Posterior cingulate gyrus (tissue), 11 donors: Measurements from ENCODE around the gene SUMO4.

ENCODE experiments used
- DNase-seq, 10 donors: peaks; one replicate each; pipeline versions ENCODE4 v3.0.0 to v3.0.0-alpha.2; 2020 to 2021; ENCODE audit warnings: mixed read lengths in 3 of 10
- intact Hi-C: fragments of 100-400 bp; cut with DNase I; formaldehyde crosslinking; loops from one replicate; pipeline ENCODE4 v1.15.1; 2023

The SUMO4 gene

GRCh38 chr6:149448821-149449453 is 48.9 kb downstream of the SUMO4 start:
- intact Hi-C loops = no loop called here
- peak in 3 of 10 donors; percentile 24 to 35 (median 29) for DNase-seq

- DNase-seq = peak in 3 of 10 donors; percentile 5 to 38 (median 32)
- intact Hi-C loops = no loop called here
These were observed 50.0 kb downstream of the SUMO4 start for GRCh38 chr6:149449831-149450678.
